ENCODE data around the gene SERBP1.

DNA sequence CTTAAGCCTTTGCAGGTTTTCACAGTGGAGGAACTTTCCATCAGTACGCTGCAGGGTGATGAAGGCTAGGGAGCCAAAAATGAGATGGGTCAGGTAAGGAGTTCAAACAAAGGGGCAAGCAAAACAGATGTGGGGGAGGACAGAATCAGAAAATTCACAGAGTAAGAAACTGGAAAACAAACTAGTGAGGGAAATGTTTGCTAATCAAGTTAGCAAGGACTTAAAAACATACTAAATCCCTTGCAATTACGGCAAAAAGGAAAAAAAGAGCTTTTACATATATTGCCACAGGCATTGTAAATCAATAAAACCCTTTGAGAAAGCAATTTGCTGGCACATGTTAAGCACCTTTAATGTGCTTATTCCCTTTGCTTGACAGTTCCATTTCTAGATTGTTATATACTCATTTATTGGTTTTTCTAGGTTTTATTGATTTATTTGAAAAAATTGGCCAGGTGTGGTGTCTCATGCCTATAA lies 45.8 kb upstream of the SERBP1 start:
- TF ChIP-seq, protein P1, sequence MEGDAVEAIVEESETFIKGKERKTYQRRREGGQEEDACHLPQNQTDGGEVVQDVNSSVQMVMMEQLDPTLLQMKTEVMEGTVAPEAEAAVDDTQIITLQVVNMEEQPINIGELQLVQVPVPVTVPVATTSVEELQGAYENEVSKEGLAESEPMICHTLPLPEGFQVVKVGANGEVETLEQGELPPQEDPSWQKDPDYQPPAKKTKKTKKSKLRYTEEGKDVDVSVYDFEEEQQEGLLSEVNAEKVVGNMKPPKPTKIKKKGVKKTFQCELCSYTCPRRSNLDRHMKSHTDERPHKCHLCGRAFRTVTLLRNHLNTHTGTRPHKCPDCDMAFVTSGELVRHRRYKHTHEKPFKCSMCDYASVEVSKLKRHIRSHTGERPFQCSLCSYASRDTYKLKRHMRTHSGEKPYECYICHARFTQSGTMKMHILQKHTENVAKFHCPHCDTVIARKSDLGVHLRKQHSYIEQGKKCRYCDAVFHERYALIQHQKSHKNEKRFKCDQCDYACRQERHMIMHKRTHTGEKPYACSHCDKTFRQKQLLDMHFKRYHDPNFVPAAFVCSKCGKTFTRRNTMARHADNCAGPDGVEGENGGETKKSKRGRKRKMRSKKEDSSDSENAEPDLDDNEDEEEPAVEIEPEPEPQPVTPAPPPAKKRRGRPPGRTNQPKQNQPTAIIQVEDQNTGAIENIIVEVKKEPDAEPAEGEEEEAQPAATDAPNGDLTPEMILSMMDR (conservative IDR thresholded peaks at IDR 0.05), result no peak
- no peak for TF ChIP-seq EZH2 (IDR thresholded peaks at IDR 0.05; ENCODE audit: low read depth)
